HL-60 (cell line): Measurements from ENCODE around the gene CWF19L1.
A peak's percentile ranks its signal among the peaks of the same experiment; 100 is the strongest.

Experiments
- DNase-seq, 2 experiments: peaks; one replicate each; pipeline ENCODE4 v3.0.0-alpha.2; 2010 to 2020; ENCODE audit warnings: low read depth in 1 of 2, low spot score in 1 of 2
- H3K27ac ChIP-seq: fragments of 250-450 bp; sonication (Bioruptor Pico); replicated peaks from 2 replicates; pipeline ENCODE4 v1.5.1; 2020; ENCODE audit warnings: mild to moderate bottlenecking, moderate library complexity
- H3K27me3 ChIP-seq: fragments of 250-450 bp; sonication (Bioruptor Pico); 2 replicates; pipeline ENCODE4 v1.5.1; 2021; ENCODE audit warnings: mild to moderate bottlenecking, moderate library complexity; ENCODE audit not compliant: insufficient read depth, poor library complexity, severe bottlenecking
- H3K4me3 ChIP-seq: replicated peaks from 2 replicates; pipeline ENCODE4 v1.5.1; 2011; ENCODE audit warnings: mild to moderate bottlenecking, control low read depth, low read length; ENCODE audit not compliant: insufficient read depth
- CTCF ChIP-seq: IDR thresholded peaks from one replicate; pipeline ENCODE4 v1.5.1; 2011; ENCODE audit warnings: low read length, control low read depth, inconsistent platforms; ENCODE audit not compliant: insufficient read depth
- GABPA ChIP-seq: IDR thresholded peaks from 2 replicates; pipeline ENCODE4 v1.6.1; 2012; ENCODE audit warnings: low read depth
- POLR2AphosphoS5 ChIP-seq: IDR thresholded peaks from 2 replicates; pipeline ENCODE4 v1.6.1; 2012; ENCODE audit warnings: low read depth
- SPI1 ChIP-seq: IDR thresholded peaks from 2 replicates; pipeline ENCODE4 v1.6.1; 2012; ENCODE audit warnings: low read depth, mild to moderate bottlenecking, borderline replicate concordance
- TF ChIP-seq, protein P1 (sequence below): IDR thresholded peaks from 2 replicates; pipeline ENCODE4 v1.6.1; 2012; ENCODE audit warnings: low read depth; ENCODE audit not compliant: insufficient replicate concordance

Gene CWF19L1

DNA sequence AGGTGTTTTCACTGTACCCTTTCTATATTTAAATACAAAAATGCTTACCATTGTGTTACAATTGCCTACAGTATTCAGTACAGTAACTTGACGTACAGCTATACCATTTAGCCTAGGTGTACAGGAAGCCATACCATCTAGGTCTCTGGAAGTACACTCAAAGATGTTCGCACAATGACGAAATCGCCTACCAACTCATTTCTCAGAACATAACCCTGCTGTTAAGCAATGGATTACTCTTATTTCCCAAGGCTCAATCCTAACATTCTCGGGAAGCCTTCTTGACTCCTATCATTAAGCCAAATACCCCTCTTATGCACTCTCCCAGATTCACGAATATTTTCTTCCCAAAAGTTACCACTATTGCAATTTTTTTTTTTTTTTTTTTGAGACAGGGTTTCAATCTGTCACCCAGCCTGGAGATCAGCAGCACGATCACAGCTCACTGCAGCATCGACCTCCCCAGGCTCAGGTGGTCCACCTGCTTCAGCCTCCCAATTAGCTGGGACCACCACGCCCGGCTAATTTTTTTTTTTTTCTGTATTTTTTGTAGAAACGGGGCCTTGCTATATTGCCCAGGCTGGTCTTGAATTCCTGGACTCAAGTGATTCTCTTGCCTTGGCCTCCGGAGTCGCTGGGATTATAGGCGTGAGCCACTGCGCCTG lies 1.5 kb downstream of the CWF19L1 start:
- no peak for TF ChIP-seq POLR2AphosphoS5
- TF ChIP-seq SPI1: no peak
- no peak for TF ChIP-seq GABPA
- no peak for TF ChIP-seq CTCF
- TF ChIP-seq, protein P1, sequence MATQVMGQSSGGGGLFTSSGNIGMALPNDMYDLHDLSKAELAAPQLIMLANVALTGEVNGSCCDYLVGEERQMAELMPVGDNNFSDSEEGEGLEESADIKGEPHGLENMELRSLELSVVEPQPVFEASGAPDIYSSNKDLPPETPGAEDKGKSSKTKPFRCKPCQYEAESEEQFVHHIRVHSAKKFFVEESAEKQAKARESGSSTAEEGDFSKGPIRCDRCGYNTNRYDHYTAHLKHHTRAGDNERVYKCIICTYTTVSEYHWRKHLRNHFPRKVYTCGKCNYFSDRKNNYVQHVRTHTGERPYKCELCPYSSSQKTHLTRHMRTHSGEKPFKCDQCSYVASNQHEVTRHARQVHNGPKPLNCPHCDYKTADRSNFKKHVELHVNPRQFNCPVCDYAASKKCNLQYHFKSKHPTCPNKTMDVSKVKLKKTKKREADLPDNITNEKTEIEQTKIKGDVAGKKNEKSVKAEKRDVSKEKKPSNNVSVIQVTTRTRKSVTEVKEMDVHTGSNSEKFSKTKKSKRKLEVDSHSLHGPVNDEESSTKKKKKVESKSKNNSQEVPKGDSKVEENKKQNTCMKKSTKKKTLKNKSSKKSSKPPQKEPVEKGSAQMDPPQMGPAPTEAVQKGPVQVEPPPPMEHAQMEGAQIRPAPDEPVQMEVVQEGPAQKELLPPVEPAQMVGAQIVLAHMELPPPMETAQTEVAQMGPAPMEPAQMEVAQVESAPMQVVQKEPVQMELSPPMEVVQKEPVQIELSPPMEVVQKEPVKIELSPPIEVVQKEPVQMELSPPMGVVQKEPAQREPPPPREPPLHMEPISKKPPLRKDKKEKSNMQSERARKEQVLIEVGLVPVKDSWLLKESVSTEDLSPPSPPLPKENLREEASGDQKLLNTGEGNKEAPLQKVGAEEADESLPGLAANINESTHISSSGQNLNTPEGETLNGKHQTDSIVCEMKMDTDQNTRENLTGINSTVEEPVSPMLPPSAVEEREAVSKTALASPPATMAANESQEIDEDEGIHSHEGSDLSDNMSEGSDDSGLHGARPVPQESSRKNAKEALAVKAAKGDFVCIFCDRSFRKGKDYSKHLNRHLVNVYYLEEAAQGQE: no peak
- no peak overlapping the region; the same call in 1 of the 2 replicates for H3K4me3 ChIP-seq
- H3K27me3 ChIP-seq: no peaks in the 10 kb centered on the region
- no peak overlapping the region for H3K27ac ChIP-seq
- DNase-seq: peak; percentile 42 to 45

- no peak overlapping the region for H3K4me3 ChIP-seq
- H3K27ac ChIP-seq: peak overlapping the region; percentile 17; the same call in 1 of the 2 replicates
- no peak for DNase-seq
- TF ChIP-seq SPI1 (peak; percentile 2; the same call in 1 of the 2 replicates), CTCF (no peak)
- H3K27me3 ChIP-seq: no peaks in the 10 kb centered on the region
These were observed 13.2 kb downstream of the CWF19L1 start for GRCh38 chr10:100254191-100254590.

GRCh38 chr10:100253041-100253440 lies 14.4 kb downstream of the CWF19L1 start:
- TF ChIP-seq CTCF: no peak
- DNase-seq: no peak
- Histone ChIP-seq H3K4me3 (no peak overlapping the region), H3K27me3 (no peaks in the 10 kb centered on the region), H3K27ac (no peak overlapping the region; the same call in 1 of the 2 replicates)

- H3K27ac ChIP-seq: no peak overlapping the region
- TF ChIP-seq, protein P1: no peak
- TF ChIP-seq GABPA (no peak), POLR2AphosphoS5 (no peak), SPI1 (no peak), CTCF (no peak)
- no peaks in the 10 kb centered on the region for H3K27me3 ChIP-seq
- DNase-seq: no peak
- no peak overlapping the region for H3K4me3 ChIP-seq
These were observed 18.6 kb downstream of the CWF19L1 start for GRCh38 chr10:100248820-100249219.
